ENCODE data around the gene SMTN. TPM values are rescaled to one million over a fixed set of nuclear protein-coding genes. Genes with fewer than 3 reads are reported as not detected.

SMTN gene
- total RNA-seq, 2 experiments from 2014 or later, result 39.9 to 45.8 TPM

DNA sequence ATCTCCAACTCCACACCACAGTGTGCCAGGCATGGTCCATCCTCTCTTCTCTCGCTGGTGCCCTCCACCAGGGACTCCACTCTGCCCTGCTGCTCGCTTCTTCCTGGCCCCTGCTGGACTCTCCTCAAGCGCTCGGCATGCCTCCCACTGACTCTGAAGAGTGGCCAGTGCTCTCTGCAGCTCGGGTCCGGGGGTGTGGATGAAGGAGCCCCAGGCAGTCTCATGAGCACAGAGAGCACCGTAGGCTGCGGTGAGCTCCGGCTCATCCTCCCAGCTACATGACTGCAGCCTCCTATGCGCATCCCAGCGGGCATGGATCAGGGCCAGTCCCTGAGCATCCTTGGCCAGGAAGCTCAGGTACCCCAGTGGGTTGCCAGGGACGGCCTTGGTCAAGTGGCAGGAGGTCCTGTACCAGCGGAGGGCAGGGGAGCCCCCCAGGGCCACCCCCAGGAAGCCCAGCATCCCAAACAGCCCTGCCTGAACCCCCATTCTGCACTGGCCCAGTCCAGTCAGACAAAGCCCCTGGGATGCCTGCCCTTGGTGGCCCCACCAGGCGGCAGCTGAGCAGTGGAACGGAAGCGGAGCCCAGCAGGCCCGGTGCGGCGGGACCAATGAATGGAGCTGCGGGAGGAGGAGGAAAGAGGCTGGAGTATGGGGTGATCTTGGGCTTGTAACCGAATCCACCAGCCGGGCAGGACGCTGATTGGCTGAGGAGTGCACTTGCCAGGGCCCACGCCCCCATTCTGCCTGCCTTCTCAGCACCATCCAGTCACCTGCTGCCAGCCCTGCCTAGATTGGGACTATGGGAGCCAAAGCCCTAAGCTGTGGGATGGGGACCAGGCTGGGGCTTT is 59.0 kb downstream of the SMTN start, which contains the start of gene PLA2G3:
Gene PLA2G3, minus strand, starts transcription at position 643 of the 851 bp plus-strand sequence. Its CDS starts 154 bp downstream, at position 489.
- POLR2A ChIA-PET, result no interaction called here
- no peak for ATAC-seq (ENCODE audit: low read depth)

DNA sequence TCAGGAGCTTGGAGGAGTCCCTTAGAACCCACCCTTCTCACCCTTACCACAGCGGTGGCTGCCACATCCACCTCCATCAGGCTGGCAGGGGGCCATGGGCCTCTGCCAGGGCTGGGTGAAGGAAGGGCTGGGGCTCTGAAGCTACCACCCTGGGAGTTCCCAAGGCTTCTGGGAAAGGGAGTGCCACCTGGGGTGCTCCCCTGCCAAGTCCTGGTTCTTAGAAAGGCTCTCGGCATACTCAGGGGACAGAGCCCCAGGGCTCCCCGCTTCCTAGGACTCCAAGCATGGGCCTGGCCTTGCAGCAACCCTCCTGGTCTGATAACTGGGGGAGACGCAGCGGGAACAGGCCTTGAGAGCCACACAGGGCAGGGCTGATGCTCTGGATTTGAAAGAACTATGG is 59.6 kb downstream of the SMTN start:
- Mint-ChIP-seq H3K9me3 (no peaks in the 10 kb centered on the region), H3K27me3 (no peaks in the 10 kb centered on the region), H3K27ac (no peak overlapping the region), H3K4me3 (no peak overlapping the region), H3K4me1 (peaks cover 8% of the 10 kb centered on the region), H3K36me3 (no peaks in the 10 kb centered on the region)
- ATAC-seq (ENCODE audit: low read depth), result no peak
- no peak for DNase-seq
- POLR2A ChIA-PET, result no interaction called here

More for the DNA sequence above, 59.0 kb downstream of the SMTN start, which contains the start of gene PLA2G3:
- H3K27ac Mint-ChIP-seq, result no peak within 1 kb of the TSS
- DNase-seq, result no peak
- no peaks in the 10 kb centered on the region for H3K9me3 Mint-ChIP-seq
- no peaks in the 10 kb centered on the region for H3K36me3 Mint-ChIP-seq
- peaks cover 8% of the 10 kb centered on the region for H3K4me1 Mint-ChIP-seq
- H3K4me3 Mint-ChIP-seq, result no peak within 1 kb of the TSS
- H3K27me3 Mint-ChIP-seq, result no peaks in the 10 kb centered on the region

- H3K4me1 Mint-ChIP-seq, result peaks cover 8% of the 10 kb centered on the region
- no peak overlapping the region for H3K4me3 Mint-ChIP-seq
- H3K36me3 Mint-ChIP-seq, result no peaks in the 10 kb centered on the region
- POLR2A ChIA-PET, result no interaction called here
- H3K27me3 Mint-ChIP-seq, result peaks cover 4% of the 10 kb centered on the region
- no peak for ATAC-seq (ENCODE audit: low read depth)
- no peak for DNase-seq
- H3K9me3 Mint-ChIP-seq, result peaks cover 2% of the 10 kb centered on the region
- no peak overlapping the region for H3K27ac Mint-ChIP-seq
These were observed 60.4 kb downstream of the SMTN start for GRCh38 chr22:31141551-31141950.

DNA sequence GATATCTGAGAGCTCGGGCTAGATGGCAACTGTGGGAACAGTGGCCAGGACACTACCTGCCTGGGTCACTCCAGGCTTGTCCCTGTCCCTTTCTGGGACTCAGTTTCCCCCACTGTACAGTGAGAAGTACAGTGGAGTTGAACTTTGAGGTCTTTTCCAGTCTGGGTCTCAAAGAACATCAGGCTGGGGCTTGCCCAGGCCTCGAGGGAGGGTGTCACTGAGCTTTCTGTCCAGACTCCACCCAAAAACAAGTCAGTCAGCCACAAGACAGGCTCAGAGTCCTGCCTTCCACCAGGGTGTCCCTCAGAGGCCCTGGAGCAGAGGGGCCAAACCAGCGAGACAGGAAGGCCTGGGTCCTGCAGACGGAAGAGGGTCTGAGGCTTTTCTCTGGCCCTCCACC is 61.2 kb downstream of the SMTN start:
- ATAC-seq (ENCODE audit: low read depth), result no peak
- no peaks in the 10 kb centered on the region for H3K36me3 Mint-ChIP-seq
- no peak overlapping the region for H3K27ac Mint-ChIP-seq
- POLR2A ChIA-PET, result no interaction called here
- no peak overlapping the region for H3K4me3 Mint-ChIP-seq
- H3K4me1 Mint-ChIP-seq, result peaks cover 8% of the 10 kb centered on the region
- H3K9me3 Mint-ChIP-seq, result peaks cover 2% of the 10 kb centered on the region
- no peak for DNase-seq
- peaks cover 4% of the 10 kb centered on the region for H3K27me3 Mint-ChIP-seq

DNA sequence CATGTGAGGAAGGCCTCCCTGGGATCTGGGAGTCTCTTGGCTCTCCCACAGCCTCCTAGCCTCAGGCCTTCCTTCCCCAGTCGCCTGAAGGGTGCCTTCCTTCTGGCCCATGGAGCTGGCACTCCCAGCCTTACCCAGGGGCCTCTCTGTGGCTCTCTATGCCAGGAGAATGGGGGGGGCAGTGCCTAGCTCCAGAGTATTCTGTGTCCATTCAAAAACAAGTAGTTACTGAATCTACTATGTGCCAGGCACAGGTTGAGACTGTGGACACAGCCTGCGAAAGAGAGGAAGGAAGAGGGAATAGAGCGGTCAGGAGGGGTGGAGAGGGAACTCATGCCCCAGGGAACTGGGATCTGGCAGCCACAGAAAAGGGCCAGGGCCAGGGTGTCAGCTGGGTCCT is 61.9 kb downstream of the SMTN start:
- Mint-ChIP-seq H3K4me3 (no peak overlapping the region), H3K27me3 (peaks cover 4% of the 10 kb centered on the region), H3K36me3 (no peaks in the 10 kb centered on the region), H3K27ac (no peak overlapping the region), H3K4me1 (peaks cover 8% of the 10 kb centered on the region), H3K9me3 (peaks cover 2% of the 10 kb centered on the region)
- POLR2A ChIA-PET, result no interaction called here
- DNase-seq (no peak), ATAC-seq (ENCODE audit: low read depth) (no peak)

GRCh38 chr22:31143537-31143936 is 62.4 kb downstream of the SMTN start:
- ATAC-seq (ENCODE audit: low read depth) (no peak), DNase-seq (no peak)
- Mint-ChIP-seq H3K36me3 (no peaks in the 10 kb centered on the region), H3K27me3 (peaks cover 4% of the 10 kb centered on the region), H3K27ac (no peak overlapping the region), H3K9me3 (peaks cover 2% of the 10 kb centered on the region), H3K4me1 (peaks cover 8% of the 10 kb centered on the region), H3K4me3 (no peak overlapping the region)
- POLR2A ChIA-PET, result no interaction called here

DNA sequence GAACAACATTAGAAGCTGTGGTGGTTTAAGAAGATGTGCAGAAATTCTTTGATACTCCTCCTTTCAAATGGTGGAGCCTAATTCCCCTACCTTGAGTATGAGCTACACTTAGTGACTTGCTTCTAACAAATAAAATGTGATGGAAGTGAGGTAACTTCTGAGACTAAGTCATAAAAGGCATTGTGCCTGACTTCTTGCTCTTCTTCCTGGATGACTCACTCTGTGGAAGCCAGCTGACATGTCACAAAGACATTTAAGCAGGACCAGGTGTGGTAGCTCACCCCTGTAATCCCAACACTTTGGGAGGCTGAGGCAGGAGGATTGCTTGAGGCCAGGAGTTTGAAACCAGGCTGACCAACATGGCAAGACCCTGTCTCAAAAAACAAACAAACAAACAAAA is 63.1 kb downstream of the SMTN start:
- Mint-ChIP-seq H3K4me1 (peaks cover 9% of the 10 kb centered on the region), H3K4me3 (no peak overlapping the region), H3K27ac (no peak overlapping the region), H3K27me3 (peaks cover 4% of the 10 kb centered on the region), H3K9me3 (peaks cover 2% of the 10 kb centered on the region), H3K36me3 (no peaks in the 10 kb centered on the region)
- POLR2A ChIA-PET, result interaction anchor here (1.1 kb wide), 1 partner anchor 64 kb away, joined by 3 read pairs; no protein-coding TSS in a partner anchor
- DNase-seq (no peak), ATAC-seq (ENCODE audit: low read depth) (no peak)

DNA sequence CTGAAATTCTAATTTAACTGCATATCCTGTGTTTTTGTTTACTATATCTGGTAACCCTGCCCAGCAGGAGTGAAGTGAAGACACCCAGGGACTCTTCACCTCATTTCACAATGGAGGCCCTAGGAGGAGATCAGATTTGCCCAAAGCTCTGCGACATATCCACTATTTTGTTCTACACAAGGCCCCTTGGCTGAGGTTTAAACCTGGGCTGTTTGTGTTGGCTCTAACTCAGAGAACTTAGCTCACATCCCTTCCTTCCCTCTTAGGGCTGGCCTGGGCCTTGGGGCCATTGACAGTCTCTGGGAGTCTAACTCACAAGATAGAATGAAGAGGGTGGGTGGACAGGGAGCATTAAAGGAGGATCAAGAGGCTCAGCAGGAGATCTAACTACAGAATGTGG is 67.4 kb downstream of the SMTN start:
- Mint-ChIP-seq H3K4me3 (no peak overlapping the region), H3K27me3 (peaks cover 14% of the 10 kb centered on the region), H3K36me3 (no peaks in the 10 kb centered on the region), H3K9me3 (peaks cover 2% of the 10 kb centered on the region), H3K4me1 (peaks cover 10% of the 10 kb centered on the region), H3K27ac (no peak overlapping the region)
- POLR2A ChIA-PET, result no interaction called here
- ATAC-seq (ENCODE audit: low read depth), result no peak
- DNase-seq, result no peak

GRCh38 chr22:31148953-31149627 is 68.0 kb downstream of the SMTN start:
- peaks cover 8% of the 10 kb centered on the region for H3K4me1 Mint-ChIP-seq
- DNase-seq, result peak; percentile 43
- no peak overlapping the region for H3K27ac Mint-ChIP-seq
- POLR2A ChIA-PET, result no interaction called here
- H3K27me3 Mint-ChIP-seq, result peaks cover 14% of the 10 kb centered on the region
- no peaks in the 10 kb centered on the region for H3K36me3 Mint-ChIP-seq
- peaks cover 2% of the 10 kb centered on the region for H3K9me3 Mint-ChIP-seq
- no peak overlapping the region for H3K4me3 Mint-ChIP-seq
- peak; percentile 58 for ATAC-seq (ENCODE audit: low read depth)

DNA sequence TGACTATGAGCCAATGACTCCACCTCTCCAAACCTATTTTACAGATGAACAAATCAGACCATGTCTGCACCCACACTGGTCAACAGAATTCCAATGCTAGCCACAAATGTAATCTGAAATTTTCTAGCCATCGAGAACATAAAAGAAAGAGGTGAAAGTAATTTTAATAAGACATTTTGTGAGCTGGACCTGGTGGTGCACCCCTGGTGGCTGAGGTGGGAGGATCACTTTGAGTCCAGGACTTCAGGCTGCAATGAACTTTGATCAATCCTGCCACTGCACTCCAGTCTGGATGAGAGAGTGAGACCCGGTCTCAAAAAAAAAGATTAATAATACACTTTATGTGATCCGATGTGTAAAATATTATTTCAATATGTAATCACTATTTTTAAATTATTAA is 69.5 kb downstream of the SMTN start:
- H3K9me3 Mint-ChIP-seq, result peaks cover 2% of the 10 kb centered on the region

DNA sequence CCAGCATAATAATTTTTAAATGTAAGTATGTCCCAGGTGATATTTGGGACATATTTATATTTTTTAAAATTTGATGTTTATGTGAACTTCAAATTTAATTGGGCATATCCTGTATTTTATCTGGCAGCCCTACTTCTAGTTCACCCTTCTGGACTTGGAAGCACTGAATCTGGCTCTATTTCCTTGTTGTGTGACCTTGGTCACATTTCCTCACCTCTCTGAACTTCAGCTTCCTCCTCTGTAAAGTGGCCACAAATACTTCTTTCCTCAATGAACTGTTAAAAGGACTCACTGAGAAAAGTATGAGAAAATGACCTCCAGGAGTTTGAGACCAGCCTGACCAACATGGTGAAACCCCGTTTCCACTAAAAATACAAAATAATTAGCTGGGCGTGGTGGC is 70.8 kb downstream of the SMTN start:
- POLR2A ChIA-PET, result interaction anchor here (0.7 kb wide), 1 partner anchor 10 kb away, joined by 3 read pairs; no protein-coding TSS in a partner anchor
- Mint-ChIP-seq H3K4me1 (peaks cover 2% of the 10 kb centered on the region), H3K27me3 (peaks cover 10% of the 10 kb centered on the region), H3K4me3 (no peak overlapping the region), H3K36me3 (no peaks in the 10 kb centered on the region), H3K27ac (no peak overlapping the region), H3K9me3 (no peaks in the 10 kb centered on the region)
- no peak for DNase-seq
- no peak for ATAC-seq (ENCODE audit: low read depth)

More for the DNA sequence above, 69.5 kb downstream of the SMTN start:
- no peak overlapping the region for H3K4me3 Mint-ChIP-seq
- peaks cover 14% of the 10 kb centered on the region for H3K27me3 Mint-ChIP-seq
- POLR2A ChIA-PET, result no interaction called here
- H3K4me1 Mint-ChIP-seq, result peaks cover 2% of the 10 kb centered on the region
- DNase-seq (no peak), ATAC-seq (ENCODE audit: low read depth) (no peak)
- H3K27ac Mint-ChIP-seq, result no peak overlapping the region
- H3K36me3 Mint-ChIP-seq, result no peaks in the 10 kb centered on the region

- DNase-seq, result no peak
- Mint-ChIP-seq H3K4me3 (no peak overlapping the region), H3K36me3 (no peaks in the 10 kb centered on the region), H3K27me3 (peaks cover 17% of the 10 kb centered on the region), H3K4me1 (peaks cover 2% of the 10 kb centered on the region), H3K9me3 (no peaks in the 10 kb centered on the region), H3K27ac (no peak overlapping the region)
- POLR2A ChIA-PET, result interaction anchor here (0.7 kb wide), 1 partner anchor 137 kb away, joined by 4 read pairs; no protein-coding TSS in a partner anchor
- ATAC-seq (ENCODE audit: low read depth), result no peak
These were observed 72.2 kb downstream of the SMTN start for GRCh38 chr22:31153357-31153756.

All from activated naive CD8-positive, alpha-beta T cell treated with anti-CD3 and anti-CD28 coated beads, Interleukin-2, amount 10 ng/mL, durations not matched to agents 7 days and 5 days (primary cell).